K562 (cell line): ENCODE measurements around the gene TREX2. TPM values are rescaled to one million over a fixed set of nuclear protein-coding genes. Genes with fewer than 3 reads are reported as not detected.

ENCODE experiments used
- ATAC-seq: fragments of 200-7000 bp; cut with Tn5 transposase; 3 replicates; pipeline ENCODE4 v1.9.1; 2020; ENCODE audit warnings: moderate library complexity
- BruUV-seq: library from RNA; stranded (reverse); fragments of 400-500 nt; replicated peaks from 2 replicates; lab custom pipeline; 2021; lab: Mats Ljungman, UMichigan
- CTCF ChIA-PET: fragments of 300-600 bp; formaldehyde crosslinking; extraction: SDS; loops from one replicate; lab custom pipeline; 2021; ENCODE audit warnings: low intra/inter-chr PET ratio; lab: Yijun Ruan, JAX
- POLR2A ChIA-PET: fragments of 300-600, 350-650 bp; sonication (Branson Sonifier 250); formaldehyde crosslinking; extraction: SDS; loops from one replicate; lab custom pipeline; 2021; ENCODE audit warnings: antibody characterized with exemption, inconsistent platforms; lab: Yijun Ruan, JAX
- DNase-seq, 4 experiments: peaks; one replicate each; pipeline versions ENCODE4 v3.0.0 to v3.0.0-alpha.2; 2011 to 2018; ENCODE audit warnings: low spot score in 3 of 4, mixed read lengths in 3 of 4; ENCODE audit errors: extremely low read depth in 1 of 4
- FAIRE-seq: peaks from 2 replicates; lab custom pipeline; 2011; peaks lifted over from hg19 to GRCh38; lab: Jason Lieb, UNC
- H2AFZ ChIP-seq: 2 replicates; pipeline ENCODE4 v1.6.0; 2011; ENCODE audit warnings: low read depth, low read length, control low read depth, inconsistent platforms
- H3K27ac ChIP-seq: fragments of 200-600 bp; 3 replicates; pipeline ENCODE4 v1.8.0; 2011; ENCODE audit warnings: low read depth, mild to moderate bottlenecking, control low read depth, inconsistent platforms, low read length, moderate library complexity, mixed read lengths; ENCODE audit errors: extremely low read depth
- H3K27me3 ChIP-seq, 2 experiments: fragments of 300-600 bp in 1 of 2; 2 replicates in 1 of 2; 3 replicates in 1 of 2; pipeline versions ENCODE4 v1.6.0 to v1.8.0; 2011; ENCODE audit warnings: inconsistent platforms in 2 of 2, low read length in 2 of 2, mild to moderate bottlenecking in 1 of 2, mixed read lengths in 1 of 2, moderate library complexity in 1 of 2; ENCODE audit not compliant: control insufficient read depth in 2 of 2, insufficient read depth in 2 of 2
- H3K36me3 ChIP-seq: fragments of 300-600 bp; 3 replicates; pipeline ENCODE4 v1.8.0; 2011; ENCODE audit warnings: mild to moderate bottlenecking, low read length, inconsistent platforms; ENCODE audit not compliant: control insufficient read depth, insufficient read depth
- H3K4me1 ChIP-seq, 2 experiments: fragments of 200-600 bp in 1 of 2; replicated peaks in 1 of 2; 2 replicates in 1 of 2; 3 replicates in 1 of 2; pipeline versions ENCODE4 v1.5.1 to v1.8.0; 2011; ENCODE audit warnings: inconsistent platforms in 2 of 2, low read length in 2 of 2, mild to moderate bottlenecking in 1 of 2, mixed read lengths in 1 of 2, moderate library complexity in 1 of 2; ENCODE audit not compliant: control insufficient read depth in 2 of 2, insufficient read depth in 2 of 2
- H3K4me2 ChIP-seq: 2 replicates; pipeline ENCODE4 v1.6.1; 2011; ENCODE audit warnings: low read length, control low read depth, inconsistent platforms, mixed read lengths; ENCODE audit not compliant: insufficient read depth
- H3K4me3 ChIP-seq: fragments of 200-600 bp; sonication (generic), shearing (Covaris generic); 2 replicates; pipeline ENCODE4 v1.5.1; 2016; ENCODE audit warnings: control low read depth, inconsistent platforms
- H3K79me2 ChIP-seq: fragments of 200-600 bp; 3 replicates; pipeline ENCODE4 v1.8.0; 2011; ENCODE audit warnings: low read length, inconsistent platforms; ENCODE audit not compliant: control insufficient read depth, insufficient read depth
- H3K9ac ChIP-seq, 2 experiments: 2 replicates each; pipeline versions ENCODE4 v1.6.0 to v1.6.1; 2011; ENCODE audit warnings: low read depth in 2 of 2, low read length in 2 of 2, control low read depth in 1 of 2, inconsistent platforms in 1 of 2, mild to moderate bottlenecking in 1 of 2, mixed read lengths in 1 of 2; ENCODE audit not compliant: insufficient read depth in 1 of 2
- H3K9me1 ChIP-seq: one replicate; pipeline ENCODE4 v1.6.0; 2011; ENCODE audit warnings: inconsistent platforms, mild to moderate bottlenecking, low read length, moderate library complexity; ENCODE audit not compliant: control insufficient read depth, insufficient read depth
- H3K9me3 ChIP-seq: replicated peaks from 2 replicates; pipeline ENCODE4 v1.5.1; 2011; ENCODE audit warnings: low read depth, low read length, inconsistent platforms; ENCODE audit not compliant: control insufficient read depth, insufficient read depth
- H4K20me1 ChIP-seq: replicated peaks from 2 replicates; pipeline ENCODE4 v1.6.1; 2011; ENCODE audit warnings: low read length, inconsistent platforms, mixed read lengths; ENCODE audit not compliant: control insufficient read depth, insufficient read depth
- DEAF1 ChIP-seq: fragments of 450-650 bp; formaldehyde crosslinking; IDR thresholded peaks from 2 replicates; pipeline ENCODE4 v1.4.0; 2020; ENCODE audit warnings: mild to moderate bottlenecking, moderate library complexity
- MTF1 ChIP-seq: fragments of 250-450 bp; sonication (Bioruptor Pico); IDR thresholded peaks from 2 replicates; pipeline ENCODE4 v1.9.0; 2021; ENCODE audit warnings: moderate library complexity, mild to moderate bottlenecking, inconsistent platforms, borderline replicate concordance
- PHTF2 ChIP-seq: fragments of 250-450 bp; sonication (Bioruptor Pico); IDR thresholded peaks from 2 replicates; pipeline ENCODE4 v1.5.0; 2021; ENCODE audit warnings: mild to moderate bottlenecking
- PRDM10 ChIP-seq: fragments of 450-650 bp; IDR thresholded peaks from 2 replicates; pipeline ENCODE4 v1.6.1; 2018; ENCODE audit not compliant: partially characterized antibody
- SNIP1 ChIP-seq: fragments of 450-650 bp; IDR thresholded peaks from 2 replicates; pipeline ENCODE4 v1.7.1; 2017; ENCODE audit warnings: low read depth, mild to moderate bottlenecking
- VEZF1 ChIP-seq: fragments of 200-800 bp; sonication (Bioruptor generic); IDR thresholded peaks from 2 replicates; pipeline ENCODE4 v1.6.1; 2017; ENCODE audit warnings: missing genetic modification characterization, missing compliant biosample characterization
- XRCC5 ChIP-seq: fragments of 200-400 bp; formaldehyde crosslinking; IDR thresholded peaks from 2 replicates; pipeline ENCODE4 v1.6.1; 2017; ENCODE audit warnings: low read depth, mild to moderate bottlenecking, low read length
- ZNF57 ChIP-seq: fragments of 450-650 bp; formaldehyde crosslinking; IDR thresholded peaks from 2 replicates; pipeline ENCODE4 v1.4.0; 2020; ENCODE audit warnings: mild to moderate bottlenecking, moderate library complexity
- WGBS: fragments of 100-300 bp; shearing (Covaris generic); methylation state at CpG from one replicate; pipeline ENCODE4 v1.1.6; 2016; ENCODE audit warnings: low coverage, mixed read lengths; ENCODE audit not compliant: insufficient coverage; ENCODE audit errors: missing lambda C conversion rate; 5-methylcytosine and 5-hydroxymethylcytosine counted together
- in situ Hi-C: fragments of 300-500 bp; cut with MboI; formaldehyde crosslinking; loops from 4 replicates; pipeline ENCODE4 v1.15.0; 2018; ENCODE audit warnings: inconsistent platforms, mixed read lengths
- intact Hi-C: fragments of 100-400 bp; cut with micrococcal nuclease; formaldehyde crosslinking; loops from 2 replicates; pipeline ENCODE4 v1.14.2; 2022
- polyA plus RNA-seq, 8 experiments: library from polyadenylated mRNA; depleted of rRNA in 4 of 8; stranded (reverse) in 5 of 8; unstranded in 3 of 8; fragments of >200 nt; fragmentation: Nextera tagmentation in 2 of 8; fragmentation: Illumina TruSeq in 1 of 8; extraction: Ambion mirVana in 2 of 8; extraction: Trizol in 1 of 8; gene quantifications; 2 replicates each; pipeline versions ENCODE4 v1.2.1 to v1.2.3, GENCODE V29; 2011 to 2014; ENCODE audit warnings: inconsistent platforms in 1 of 8, missing spikeins in 1 of 8
- total RNA-seq, 7 experiments: library from RNA; depleted of rRNA in 6 of 7; stranded (reverse); fragments of >200 nt in 6 of 7; fragmentation: Illumina TruSeq in 2 of 7; extraction: Trizol in 2 of 7; gene quantifications; 2 replicates each; pipeline versions ENCODE4 v1.2.1 to v1.2.3, GENCODE V29; 2011 to 2021; ENCODE audit warnings: low replicate concordance in 1 of 7

TREX2 gene
- total and polyA plus RNA-seq, 9 of the 15 experiments (the other 6 are each of a cell fraction or from before 2014, with no cell fraction given) = 0.07 to 1.5 (median 0.33) TPM; not detected in 2

GRCh38 chrX:153408221-153408721 is 37.6 kb downstream of the TREX2 start:
- in situ Hi-C loops (no loop called here), intact Hi-C loops (no loop called here)
- Histone ChIP-seq H3K4me1 (peaks cover 15 to 55% of the 10 kb centered on the region in 2 experiments; a peak in 4 of 5 replicates), H4K20me1 (no peaks in the 10 kb centered on the region), H3K9me1 (no peaks in the 10 kb centered on the region), H3K27me3 (no peaks in the 10 kb centered on the region), H3K9me3 (no peaks in the 10 kb centered on the region), H2AFZ (peak overlapping the region; percentile 79), H3K4me3 (no peak overlapping the region), H3K9ac (peak overlapping the region in 1 of 2 experiments; percentile 74; a peak in 2 of 4 replicates), H3K79me2 (peaks cover 9% of the 10 kb centered on the region), H3K27ac (no peak overlapping the region), H3K4me2 (no peak overlapping the region), H3K36me3 (no peaks in the 10 kb centered on the region)
- no TSS peak for BruUV-seq
- CTCF ChIA-PET = no interaction called here
- ATAC-seq (no peak), FAIRE-seq (no peak), DNase-seq (no peak)
- POLR2A ChIA-PET = interaction anchor here (0.6 kb wide), 1 partner anchor 685 kb away, joined by 4 read pairs; no protein-coding TSS in a partner anchor
- TF ChIP-seq XRCC5 = no peak
- 0 out of 2 replicates have a peak, but pooled peaks have one; percentile 10 for TF ChIP-seq VEZF1 (CRISPR knock-in tag)
- WGBS = 81% methylated on average over 5 of the region's 10 CpGs

- ChIA-PET CTCF (no interaction called here), POLR2A (interaction anchor here (1.2 kb wide), 1 partner anchor 21 kb away, joined by 4 read pairs; no protein-coding TSS in a partner anchor)
- no peaks in the 10 kb centered on the region for H3K36me3 ChIP-seq
- H3K9ac ChIP-seq = peak overlapping the region in 1 of 2 experiments; percentile 74; a peak in 2 of 4 replicates
- no peaks in the 10 kb centered on the region for H3K9me1 ChIP-seq
- FAIRE-seq (no peak), DNase-seq (peak in 1 of 4 experiments; percentile 14), ATAC-seq (no peak)
- in situ Hi-C loops = no loop called here
- H3K27ac ChIP-seq = no peak overlapping the region
- H2AFZ ChIP-seq = peak overlapping the region; percentile 79
- H3K9me3 ChIP-seq = no peaks in the 10 kb centered on the region
- intact Hi-C loops = no loop called here
- peaks cover 9% of the 10 kb centered on the region for H3K79me2 ChIP-seq
- BruUV-seq = no TSS peak
- 29% methylated on average over 2 of the region's 3 CpGs for WGBS
- no peaks in the 10 kb centered on the region for H3K27me3 ChIP-seq
- H4K20me1 ChIP-seq = no peaks in the 10 kb centered on the region
- H3K4me3 ChIP-seq = no peak overlapping the region
- no peak overlapping the region for H3K4me2 ChIP-seq
- peaks cover 15 to 50% of the 10 kb centered on the region in 2 experiments; a peak in 4 of 5 replicates for H3K4me1 ChIP-seq
- TF ChIP-seq PHTF2 (CRISPR knock-in tag) (no peak), SNIP1 (no peak), ZNF57 (CRISPR knock-in tag) (no peak), MTF1 (CRISPR knock-in tag) (no peak), DEAF1 (CRISPR knock-in tag) (no peak), PRDM10 (no peak)
Observed at GRCh38 chrX:153407736-153408135, 38.1 kb downstream of the TREX2 start.
